HUDEP-2 (cell line): ENCODE measurements around the gene PPWD1.
"Not testable (repeated sequence)": the region's sequence is repeated elsewhere in the genome, so short reads cannot be mapped to it uniquely, and the experiment has no call there.

Source experiments
- DNase-seq, 76 experiments: peaks; one replicate each; lab custom pipeline; 2025; ENCODE audit not compliant: unreplicated experiment in 76 of 76; lab: John Stamatoyannopoulos, UW

PPWD1 gene

GRCh38 chr5:65621961-65622360 is 58.9 kb downstream of the PPWD1 start:
- DNase-seq: not testable (repeated sequence)

- peak in 1 of 76 experiments; percentile 25 for DNase-seq
Measured at GRCh38 chr5:65623482-65623881, 60.4 kb downstream of the PPWD1 start.

DNA sequence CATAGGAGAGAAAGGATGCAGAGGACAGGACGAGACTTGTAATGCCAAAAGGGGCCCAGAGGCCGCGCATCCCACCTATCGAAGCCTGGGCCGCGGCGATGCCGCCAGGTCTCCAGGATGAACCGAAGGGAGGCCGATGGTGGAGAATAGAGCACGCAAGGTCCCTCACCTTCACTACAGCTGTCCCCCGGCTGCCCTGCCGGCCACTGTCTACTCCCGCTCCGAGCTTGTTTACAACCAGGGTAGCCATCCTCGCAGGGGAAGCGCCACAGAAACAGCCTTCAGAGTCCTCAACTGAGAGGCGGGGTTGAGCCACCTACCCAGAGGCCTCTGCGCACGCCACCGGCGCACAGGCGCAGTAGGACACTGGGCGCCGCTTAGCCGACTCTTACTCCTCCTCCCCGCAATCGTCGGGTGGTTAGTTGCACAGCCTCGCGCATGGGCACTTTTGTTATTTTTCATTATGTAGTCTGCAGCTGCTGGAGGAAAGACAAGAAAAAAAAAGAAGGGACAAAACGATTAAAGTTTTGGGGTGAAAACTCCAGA is 61.0 kb downstream of the PPWD1 start, which contains the start of gene TRIM23:
TRIM23 (minus strand) TSS at position 309 of the 546 bp plus-strand sequence; CDS start at position 250, 59 bp downstream.
- DNase-seq: peak in 74 of 76 experiments; percentile 38 to 91 (median 80)

DNA sequence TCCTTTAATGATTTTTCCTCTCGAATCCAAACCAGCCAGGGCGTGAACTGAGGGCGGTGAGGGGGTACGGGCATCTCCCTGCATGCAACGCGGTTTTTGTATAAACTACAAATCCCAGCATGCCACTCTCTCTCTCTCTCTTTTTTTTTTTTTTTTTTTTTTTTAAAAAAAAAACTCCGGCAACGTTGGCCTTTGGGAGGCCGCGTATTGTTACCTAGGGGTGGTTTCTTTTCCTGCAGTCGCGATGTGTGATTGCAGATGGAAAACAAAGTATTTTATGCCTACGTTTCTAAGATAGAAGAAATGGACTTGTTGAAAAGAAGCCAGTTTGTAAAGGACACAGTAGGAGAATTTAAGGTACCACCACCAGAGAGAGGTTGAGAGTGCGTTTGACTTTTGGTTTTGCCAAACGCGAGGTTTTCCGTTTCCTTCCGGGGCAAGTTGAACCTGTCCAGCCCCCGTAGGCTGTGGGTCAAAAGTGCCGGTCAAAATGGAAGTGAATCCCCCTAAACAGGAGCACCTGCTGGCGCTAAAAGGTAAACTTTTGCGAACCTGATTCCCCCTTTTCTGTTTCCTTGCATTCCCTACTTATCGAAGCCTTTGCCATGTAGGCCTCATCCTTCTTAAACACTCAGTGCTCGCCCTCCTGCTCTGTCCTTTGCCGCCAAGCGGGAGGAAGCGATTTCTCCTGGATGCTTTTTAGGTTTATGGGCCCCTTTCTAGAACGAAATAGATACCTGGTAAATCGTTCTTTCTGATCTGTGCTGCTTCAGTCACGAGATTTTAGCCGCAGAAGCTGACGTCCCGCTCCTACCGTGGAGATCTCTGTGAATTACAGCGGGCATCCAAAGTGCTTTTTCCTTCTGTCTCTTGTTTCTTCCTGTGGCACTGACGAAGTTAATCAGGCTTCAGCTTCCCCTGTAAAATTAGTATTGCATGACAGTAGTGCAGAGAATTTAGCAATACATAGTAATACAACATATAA is 61.8 kb downstream of the PPWD1 start, which contains the start of the genes SHLD3 and TRAPPC13:
SHLD3 (plus strand) TSS at position 457 of the 985 bp plus-strand sequence. CDS start 4,561 bp downstream, outside the sequence.
TRAPPC13 (plus strand) TSS at position 457 of the 985 bp plus-strand sequence; CDS start at position 491, 34 bp downstream.
- DNase-seq: peak in 75 of 76 experiments; percentile 11 to 91 (median 77)

DNA sequence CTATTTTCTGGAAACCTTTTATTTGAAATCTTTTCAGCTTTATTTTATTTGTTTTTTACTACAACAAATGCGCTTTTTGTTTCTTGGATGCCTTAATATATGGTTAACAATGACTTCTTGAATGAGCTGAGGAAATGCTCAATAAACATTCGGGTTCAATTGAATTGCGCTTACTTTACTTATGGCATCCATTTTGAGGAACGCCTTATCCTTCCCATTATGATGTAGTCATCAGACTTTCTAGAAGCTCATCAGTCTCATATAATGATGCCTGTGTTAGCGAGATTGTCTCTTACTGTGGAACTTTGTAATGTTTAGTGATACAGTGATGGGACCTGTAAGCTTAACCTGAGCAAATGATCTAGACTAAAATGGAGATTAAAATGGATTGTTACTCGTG is 62.6 kb downstream of the PPWD1 start:
- DNase-seq: no peak

DNA sequence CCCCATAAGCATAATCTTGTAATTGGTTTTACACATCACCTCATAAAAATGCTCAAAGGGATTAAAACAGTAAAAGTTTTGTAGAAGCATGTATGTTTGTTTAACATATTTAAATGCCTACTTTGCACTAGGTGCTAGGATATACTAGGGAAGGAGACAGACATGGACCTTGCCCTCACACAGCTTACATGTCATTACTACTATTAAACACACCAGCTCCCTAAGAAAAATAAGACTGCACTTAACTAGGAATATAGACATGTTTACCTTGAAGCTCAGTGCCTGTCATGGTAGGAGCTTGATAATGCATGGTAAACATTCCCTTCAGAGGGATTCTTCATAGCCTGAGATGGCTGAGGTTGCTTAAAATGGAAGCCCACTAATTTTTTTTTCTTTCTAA is 67.9 kb downstream of the PPWD1 start:
- DNase-seq: no peak
